ENCODE data around the gene ZNF20.

The ZNF20 gene

GRCh38 chr19:12139885-12140544 is at the start of gene ZNF20:
ZNF20 (minus strand) TSS chr19:12140350; CDS start chr19:12140182, 168 bp downstream.
- DNase-seq (ENCODE audit: low read depth in 2 of 2) = peak; percentile 71 to 75

- no peak for DNase-seq (ENCODE audit: low read depth in 2 of 2)
Observed at GRCh38 chr19:12187625-12188024, 47.5 kb upstream of the ZNF20 start.

- DNase-seq (ENCODE audit: low read depth in 2 of 2) = no peak
Observed at GRCh38 chr19:12180377-12180776, 40.2 kb upstream of the ZNF20 start.

GRCh38 chr19:12166626-12167025 is 26.5 kb upstream of the ZNF20 start:
- no peak for DNase-seq (ENCODE audit: low read depth in 2 of 2)

GRCh38 chr19:12163826-12164225 is 23.7 kb upstream of the ZNF20 start:
- DNase-seq (ENCODE audit: low read depth in 2 of 2) = no peak

- peak; percentile 79 to 90 for DNase-seq (ENCODE audit: low read depth in 2 of 2)
Observed at GRCh38 chr19:12162882-12163806, 23.0 kb upstream of the ZNF20 start, which contains the start of gene ZNF136. ZNF136 (plus strand) TSS chr19:12163096; CDS start chr19:12163204, 108 bp downstream.

GRCh38 chr19:12162513-12162881 is 22.3 kb upstream of the ZNF20 start:
- DNase-seq (ENCODE audit: low read depth in 2 of 2) = no peak

- no peak for DNase-seq (ENCODE audit: low read depth in 2 of 2)
Observed at GRCh38 chr19:12159773-12160414, 19.7 kb upstream of the ZNF20 start.

GRCh38 chr19:12156223-12157058 is 16.3 kb upstream of the ZNF20 start, which contains the start of gene ZNF625:
ZNF625 (minus strand) TSS chr19:12156734; CDS start chr19:12156558, 176 bp downstream.
- no peak for DNase-seq (ENCODE audit: low read depth in 2 of 2)

GRCh38 chr19:12155324-12155860 is 15.2 kb upstream of the ZNF20 start:
- no peak for DNase-seq (ENCODE audit: low read depth in 2 of 2)

- DNase-seq (ENCODE audit: low read depth in 2 of 2) = no peak
Observed at GRCh38 chr19:12145348-12145747, 5.2 kb upstream of the ZNF20 start.

GRCh38 chr19:12141405-12141736 is 1.2 kb upstream of the ZNF20 start:
- DNase-seq (ENCODE audit: low read depth in 2 of 2) = no peak

- DNase-seq (ENCODE audit: low read depth in 2 of 2) = peak; percentile 55 to 67
Observed at GRCh38 chr19:12140545-12141404, 625 bp upstream of the ZNF20 start.

GRCh38 chr19:12139269-12139668 is 881 bp downstream of the ZNF20 start:
- no peak for DNase-seq (ENCODE audit: low read depth in 2 of 2)

- DNase-seq (ENCODE audit: low read depth in 2 of 2) = no peak
Observed at GRCh38 chr19:12137221-12137940, 2.8 kb downstream of the ZNF20 start.

- no peak for DNase-seq (ENCODE audit: low read depth in 2 of 2)
Observed at GRCh38 chr19:12133069-12133468, 7.1 kb downstream of the ZNF20 start.

- no peak for DNase-seq (ENCODE audit: low read depth in 2 of 2)
Observed at GRCh38 chr19:12126707-12127106, 13.4 kb downstream of the ZNF20 start.

GRCh38 chr19:12117201-12117970 is 22.8 kb downstream of the ZNF20 start:
- DNase-seq (ENCODE audit: low read depth in 2 of 2) = no peak

GRCh38 chr19:12113121-12113520 is 27.0 kb downstream of the ZNF20 start:
- no peak for DNase-seq (ENCODE audit: low read depth in 2 of 2)

All from stimulated activated CD8-positive, alpha-beta memory T cell treated with anti-CD3 and anti-CD28 coated beads, Interleukin-15, amount 100 ng/mL, for 4 hours (primary cell).